PC-3 (cell line): ENCODE measurements around the gene FOXD2. TPM values are rescaled to one million over a fixed set of nuclear protein-coding genes. Genes with fewer than 3 reads are reported as not detected.

ENCODE experiments used
- ATAC-seq: fragments of 200-7000 bp; cut with Tn5 transposase; 2 replicates; pipeline ENCODE4 v1.9.1; 2020; ENCODE audit warnings: mild to moderate bottlenecking, moderate library complexity
- BruUV-seq: library from RNA; stranded (reverse); fragments of 400-500 nt; replicated peaks from 2 replicates; lab custom pipeline; 2021; lab: Mats Ljungman, UMichigan
- CTCF ChIA-PET: fragments of 300-600 bp; sonication (Branson Sonifier 250); formaldehyde crosslinking; loops from one replicate; lab custom pipeline; 2022; ENCODE audit warnings: antibody characterized with exemption; lab: Charles Lee
- POLR2A ChIA-PET: fragments of 300-600 bp; sonication (Branson Sonifier 250); formaldehyde crosslinking; loops from one replicate; lab custom pipeline; 2022; ENCODE audit warnings: antibody characterized with exemption; ENCODE audit not compliant: unreplicated experiment; lab: Charles Lee
- DNase-seq: peaks from one replicate; pipeline ENCODE4 v3.0.0-alpha.2; 2015
- H2AFZ ChIP-seq: fragments of 300-600 bp; sonication (generic); 2 replicates; pipeline ENCODE4 v1.6.0; 2016; ENCODE audit warnings: antibody characterized with exemption, low read length
- H3F3A ChIP-seq: fragments of 300-600 bp; sonication (generic); one replicate; pipeline ENCODE4 v1.6.0; 2017; ENCODE audit warnings: antibody characterized with exemption, low read length, control low read depth, mild to moderate bottlenecking; ENCODE audit not compliant: unreplicated experiment
- H3K27ac ChIP-seq: fragments of 300-600 bp; sonication (generic); 2 replicates; pipeline ENCODE4 v1.5.1; 2016; ENCODE audit warnings: mild to moderate bottlenecking, low read length
- H3K27me3 ChIP-seq: fragments of 300-600 bp; sonication (generic); 2 replicates; pipeline ENCODE4 v1.6.1; 2016; ENCODE audit warnings: low read length, mixed read lengths
- H3K36me3 ChIP-seq: fragments of 300-600 bp; sonication (generic); 2 replicates; pipeline ENCODE4 v1.6.1; 2016; ENCODE audit warnings: low read depth, mixed run types, low read length, mixed read lengths
- H3K4me1 ChIP-seq: fragments of 300-600 bp; sonication (generic); 2 replicates; pipeline ENCODE4 v1.5.1; 2016; ENCODE audit warnings: low read length; ENCODE audit not compliant: insufficient read depth
- H3K4me2 ChIP-seq: fragments of 300-600 bp; sonication (generic); 2 replicates; pipeline ENCODE4 v1.6.0; 2016; ENCODE audit warnings: low read length
- H3K4me3 ChIP-seq: fragments of 300-600 bp; sonication (generic); 2 replicates; pipeline ENCODE4 v1.5.1; 2016; ENCODE audit warnings: mild to moderate bottlenecking, low read length, mixed read lengths
- H3K79me2 ChIP-seq: fragments of 300-600 bp; sonication (generic); 2 replicates; pipeline ENCODE4 v1.6.1; 2017; ENCODE audit warnings: low read length, mixed read lengths
- H3K9ac ChIP-seq: fragments of 300-600 bp; sonication (generic); 2 replicates; pipeline ENCODE4 v1.6.0; 2016; ENCODE audit warnings: mild to moderate bottlenecking, low read length
- H3K9me2 ChIP-seq: fragments of 300-600 bp; sonication (generic); replicated peaks from 2 replicates; pipeline ENCODE4 v1.6.1; 2016; ENCODE audit warnings: mixed run types, low read length, mixed read lengths
- H3K9me3 ChIP-seq: fragments of 300-600 bp; sonication (generic); 2 replicates; pipeline ENCODE4 v1.6.1; 2016; ENCODE audit warnings: low read length, mixed read lengths
- H4K20me1 ChIP-seq: fragments of 300-600 bp; sonication (generic); 2 replicates; pipeline ENCODE4 v1.6.1; 2016; ENCODE audit warnings: low read length, mixed read lengths
- EZH2 ChIP-seq: fragments of 300-600 bp; sonication (generic); IDR thresholded peaks from one replicate; pipeline ENCODE4 v1.6.1; 2017; ENCODE audit warnings: antibody characterized with exemption, mild to moderate bottlenecking, low read length; ENCODE audit not compliant: unreplicated experiment
- EZH2phosphoT487 ChIP-seq: fragments of 300-600 bp; sonication (generic); IDR thresholded peaks from 2 replicates; pipeline ENCODE4 v1.6.1; 2018; ENCODE audit warnings: mild to moderate bottlenecking, antibody characterized with exemption, low read length, borderline replicate concordance
- intact Hi-C: fragments of 100-400 bp; cut with micrococcal nuclease; formaldehyde crosslinking; loops from 2 replicates; pipeline ENCODE4 v1.9.0; 2023
- total RNA-seq: library from RNA; depleted of rRNA; stranded (reverse); fragments of >200 nt; gene quantifications from 2 replicates; pipeline ENCODE4 v1.2.3, GENCODE V29; 2014
- TF ChIP-seq, protein P1 (sequence below): fragments of 300-600 bp; sonication (generic); conservative IDR thresholded peaks from 2 replicates; pipeline ENCODE4 v1.5.1; 2017; ENCODE audit warnings: antibody characterized with exemption, low read depth, mild to moderate bottlenecking, low read length

The FOXD2 gene
- total RNA-seq, 1 experiment from 2014 or later, result 0.80 TPM

GRCh38 chr1:47436979-47437446 is 831 bp upstream of the FOXD2 start:
- Histone ChIP-seq H3K27ac (no peak overlapping the region), H3K4me2 (peak overlapping the region; percentile 94), H3K79me2 (no peaks in the 10 kb centered on the region), H3K4me3 (peak overlapping the region; percentile 77), H3K36me3 (no peaks in the 10 kb centered on the region), H3F3A (no peaks in the 10 kb centered on the region), H2AFZ (peak overlapping the region; percentile 77), H3K4me1 (peaks cover 12% of the 10 kb centered on the region; the same call in 1 of the 2 replicates), H3K9ac (peak overlapping the region; percentile 71), H3K9me3 (no peaks in the 10 kb centered on the region), H4K20me1 (no peaks in the 10 kb centered on the region), H3K27me3 (no peaks in the 10 kb centered on the region), H3K9me2 (no peaks in the 10 kb centered on the region)
- POLR2A ChIA-PET, result interaction anchor here (0.6 kb wide), 1 partner anchor 12 kb away, joined by 5 read pairs; no protein-coding TSS in a partner anchor
- intact Hi-C loops, result loop anchor here (1.0 to 10.0 kb wide), 4 partner anchors 128 to 490 kb away; no protein-coding TSS in a partner anchor
- peak; percentile 24 for DNase-seq
- ATAC-seq, result peak; percentile 25
- CTCF ChIA-PET, result interaction anchor here (0.7 to 2.6 kb wide), 16 partner anchors 12 to 289 kb away, joined by 3 to 29 read pairs (median 8); partner anchors contain the start of genes CMPK1 and STIL
- TF ChIP-seq EZH2phosphoT487, result no peak
- TF ChIP-seq EZH2, result no peak
- TF ChIP-seq, protein P1, sequence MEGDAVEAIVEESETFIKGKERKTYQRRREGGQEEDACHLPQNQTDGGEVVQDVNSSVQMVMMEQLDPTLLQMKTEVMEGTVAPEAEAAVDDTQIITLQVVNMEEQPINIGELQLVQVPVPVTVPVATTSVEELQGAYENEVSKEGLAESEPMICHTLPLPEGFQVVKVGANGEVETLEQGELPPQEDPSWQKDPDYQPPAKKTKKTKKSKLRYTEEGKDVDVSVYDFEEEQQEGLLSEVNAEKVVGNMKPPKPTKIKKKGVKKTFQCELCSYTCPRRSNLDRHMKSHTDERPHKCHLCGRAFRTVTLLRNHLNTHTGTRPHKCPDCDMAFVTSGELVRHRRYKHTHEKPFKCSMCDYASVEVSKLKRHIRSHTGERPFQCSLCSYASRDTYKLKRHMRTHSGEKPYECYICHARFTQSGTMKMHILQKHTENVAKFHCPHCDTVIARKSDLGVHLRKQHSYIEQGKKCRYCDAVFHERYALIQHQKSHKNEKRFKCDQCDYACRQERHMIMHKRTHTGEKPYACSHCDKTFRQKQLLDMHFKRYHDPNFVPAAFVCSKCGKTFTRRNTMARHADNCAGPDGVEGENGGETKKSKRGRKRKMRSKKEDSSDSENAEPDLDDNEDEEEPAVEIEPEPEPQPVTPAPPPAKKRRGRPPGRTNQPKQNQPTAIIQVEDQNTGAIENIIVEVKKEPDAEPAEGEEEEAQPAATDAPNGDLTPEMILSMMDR, result no peak
- no TSS peak for BruUV-seq

DNA sequence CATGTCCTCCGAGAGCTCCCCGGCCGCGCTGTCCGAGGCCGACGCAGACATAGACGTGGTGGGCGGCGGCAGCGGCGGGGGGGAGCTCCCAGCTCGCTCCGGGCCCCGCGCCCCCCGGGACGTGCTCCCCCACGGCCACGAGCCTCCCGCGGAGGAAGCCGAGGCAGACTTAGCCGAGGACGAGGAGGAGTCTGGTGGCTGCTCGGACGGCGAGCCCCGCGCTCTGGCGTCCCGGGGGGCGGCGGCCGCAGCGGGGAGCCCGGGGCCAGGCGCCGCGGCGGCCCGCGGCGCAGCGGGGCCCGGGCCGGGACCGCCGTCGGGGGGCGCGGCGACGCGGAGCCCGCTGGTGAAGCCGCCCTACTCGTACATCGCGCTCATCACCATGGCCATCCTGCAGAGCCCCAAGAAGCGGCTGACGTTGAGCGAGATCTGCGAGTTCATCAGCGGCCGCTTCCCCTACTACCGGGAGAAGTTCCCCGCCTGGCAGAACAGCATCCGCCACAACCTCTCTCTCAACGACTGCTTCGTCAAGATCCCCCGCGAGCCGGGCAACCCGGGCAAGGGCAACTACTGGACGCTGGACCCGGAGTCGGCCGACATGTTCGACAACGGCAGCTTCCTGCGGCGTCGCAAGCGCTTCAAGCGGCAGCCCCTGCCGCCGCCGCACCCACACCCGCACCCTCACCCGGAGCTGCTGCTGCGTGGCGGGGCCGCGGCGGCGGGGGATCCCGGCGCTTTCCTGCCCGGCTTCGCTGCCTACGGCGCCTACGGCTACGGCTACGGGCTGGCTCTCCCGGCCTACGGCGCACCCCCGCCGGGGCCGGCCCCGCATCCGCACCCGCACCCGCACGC is 547 bp downstream of the FOXD2 start:
- ATAC-seq (no peak), DNase-seq (no peak)
- no peak overlapping the region for H3K27ac ChIP-seq
- H3K9ac ChIP-seq, result peak overlapping the region; percentile 71
- H3K27me3 ChIP-seq, result no peaks in the 10 kb centered on the region
- H3K9me3 ChIP-seq, result no peaks in the 10 kb centered on the region
- H3K4me3 ChIP-seq, result peak overlapping the region; percentile 77
- peak overlapping the region; percentile 77 for H2AFZ ChIP-seq
- no peaks in the 10 kb centered on the region for H3K36me3 ChIP-seq
- BruUV-seq, result no TSS peak
- H3F3A ChIP-seq, result no peaks in the 10 kb centered on the region
- intact Hi-C loops, result loop anchor here (5.0 to 10.0 kb wide), 2 partner anchors 126 to 489 kb away; no protein-coding TSS in a partner anchor
- no peaks in the 10 kb centered on the region for H3K79me2 ChIP-seq
- ChIA-PET POLR2A (interaction anchor here (0.6 kb wide), 1 partner anchor 105 kb away, joined by 8 read pairs; the partner anchor contains the start of gene CMPK1), CTCF (interaction anchor here (0.6 to 2.6 kb wide), 18 partner anchors 14 to 581 kb away, joined by 3 to 29 read pairs (median 8); partner anchors contain the start of genes CMPK1 and STIL)
- H3K4me1 ChIP-seq, result peaks cover 12% of the 10 kb centered on the region; the same call in 1 of the 2 replicates
- no peaks in the 10 kb centered on the region for H4K20me1 ChIP-seq
- TF ChIP-seq, protein P1, result no peak
- TF ChIP-seq EZH2 (no peak), EZH2phosphoT487 (no peak)
- H3K4me2 ChIP-seq, result peak overlapping the region; percentile 94
- H3K9me2 ChIP-seq, result no peaks in the 10 kb centered on the region
